Tibial nerve (tissue), 4 donors: ENCODE data around the gene ITGA1. TPM values are rescaled to one million over a fixed set of nuclear protein-coding genes. Genes with fewer than 3 reads are reported as not detected.

Experiments used
- DNase-seq, 2 donors: peaks; one replicate each; pipeline ENCODE4 v3.0.0-alpha.2; 2019; ENCODE audit warnings: low spot score in 2 of 2
- H3K27ac ChIP-seq, 4 donors: fragments of 200-600 bp; sonication (generic) in 3 of 4; one replicate each; pipeline ENCODE4 v1.5.1; 2017 to 2019; ENCODE audit warnings: mild to moderate bottlenecking in 1 of 4
- H3K27me3 ChIP-seq, 2 donors: fragments of 200-600 bp; sonication (generic) in 1 of 2; one replicate each; pipeline versions ENCODE4 v1.5.1 to v1.6.0; 2017 to 2019
- H3K36me3 ChIP-seq, 3 donors: fragments of 200-600 bp; sonication (generic); one replicate each; pipeline ENCODE4 v1.5.1; 2018 to 2019
- H3K4me1 ChIP-seq, 4 donors: fragments of 200-600 bp; sonication (generic) in 3 of 4; one replicate each; pipeline ENCODE4 v1.5.1; 2017 to 2019
- H3K4me3 ChIP-seq, 4 donors: fragments of 200-600 bp; sonication (generic) in 3 of 4; one replicate each; pipeline ENCODE4 v1.5.1; 2017 to 2019; ENCODE audit warnings: mild to moderate bottlenecking in 1 of 4, moderate library complexity in 1 of 4
- H3K9me3 ChIP-seq, 4 donors: fragments of 200-600 bp; sonication (generic) in 3 of 4; one replicate each; pipeline ENCODE4 v1.5.1; 2017 to 2019
- CTCF ChIP-seq, 5 experiments: fragments of 200-600 bp in 3 of 5; fragments of 450-650 bp in 2 of 5; sonication (generic) in 3 of 5; IDR thresholded peaks; one replicate each; pipeline ENCODE4 v1.5.1; 2016 to 2019; ENCODE audit warnings: antibody characterized with exemption in 5 of 5, mild to moderate bottlenecking in 3 of 5, moderate library complexity in 2 of 5
- EP300 ChIP-seq, 2 donors: sonication (generic); formaldehyde crosslinking; IDR thresholded peaks; one replicate each; pipeline ENCODE4 v1.6.1; 2017; ENCODE audit warnings: antibody characterized with exemption in 2 of 2, mild to moderate bottlenecking in 1 of 2
- POLR2A ChIP-seq, 2 donors: fragments of 450-650 bp; IDR thresholded peaks; one replicate each; pipeline ENCODE4 v1.6.1; 2017; ENCODE audit warnings: antibody characterized with exemption in 2 of 2, mild to moderate bottlenecking in 2 of 2, moderate library complexity in 2 of 2
- WGBS, 2 donors: methylation state at CpG; one replicate each; pipeline ENCODE4 v1.1.5; 2018; 5-methylcytosine and 5-hydroxymethylcytosine counted together
- total RNA-seq, 4 donors: library from RNA; depleted of rRNA; stranded (reverse); fragments of >200 nt; gene quantifications; one replicate each; pipeline ENCODE4 v1.1.0, GENCODE V29; 2016

Gene ITGA1
- total RNA-seq, 4 donors from 2014 or later = 26.8 to 62.5 (median 27.7) TPM

DNA sequence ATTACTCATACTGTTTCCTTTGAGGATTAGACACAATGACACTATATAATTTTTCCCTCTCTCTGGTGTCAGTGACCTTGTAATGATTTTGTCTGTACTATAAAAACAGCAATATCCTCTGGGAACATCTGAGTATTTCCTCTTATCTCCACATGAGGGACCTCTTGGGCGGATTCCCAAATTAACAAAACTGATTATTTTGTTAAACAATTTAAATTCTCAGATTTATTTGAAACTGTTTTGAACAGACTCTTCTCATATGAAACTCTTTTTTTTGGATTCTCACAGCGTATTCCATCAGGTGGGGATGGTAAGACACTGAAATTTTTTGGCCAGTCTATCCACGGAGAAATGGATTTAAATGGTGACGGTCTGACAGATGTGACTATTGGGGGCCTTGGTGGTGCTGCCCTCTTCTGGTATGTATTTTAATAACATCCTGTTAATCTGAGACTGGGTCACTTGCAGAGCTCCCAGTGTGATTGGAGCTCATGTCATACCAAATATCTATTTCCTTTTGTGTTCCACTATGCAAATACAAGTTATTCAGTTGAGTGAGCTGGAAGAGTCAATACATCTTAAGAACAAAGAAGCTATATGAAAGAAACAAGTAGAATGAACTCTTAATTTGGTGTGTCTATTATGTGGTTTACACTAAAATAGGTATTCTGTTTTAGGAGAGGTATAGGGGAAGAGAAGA lies 127.6 kb downstream of the ITGA1 start:
- 5 to 6% methylated on average over 4 of the region's 4 CpGs for WGBS, 2 donors
- peaks cover 0 to 5% (median 0%) of the 10 kb centered on the region in 3 donors for H3K36me3 ChIP-seq
- no peaks in the 10 kb centered on the region for H3K27me3 ChIP-seq
- peak in 1 of 2 donors; percentile 61 for DNase-seq
- H3K4me1 ChIP-seq = peaks cover 0 to 4% (median 2%) of the 10 kb centered on the region in 4 donors
- no peaks in the 10 kb centered on the region for H3K9me3 ChIP-seq
- TF ChIP-seq EP300 (IDR thresholded peaks at IDR 0.05) (peak in 1 of 2 donors; percentile 56), CTCF (IDR thresholded peaks at IDR 0.05) (peak; percentile 65 to 82 (median 69)), POLR2A (IDR thresholded peaks at IDR 0.05) (no peak)
- H3K4me3 ChIP-seq = peak overlapping the region in 2 of 4 donors; percentile 16 to 33
- peak overlapping the region in 1 of 4 donors; percentile 64 for H3K27ac ChIP-seq

- Histone ChIP-seq H3K36me3 (peaks cover 0 to 15% (median 0%) of the 10 kb centered on the region in 3 donors), H3K27me3 (no peaks in the 10 kb centered on the region), H3K27ac (no peak overlapping the region), H3K4me1 (no peaks in the 10 kb centered on the region), H3K9me3 (no peaks in the 10 kb centered on the region), H3K4me3 (no peak overlapping the region)
- no peak for DNase-seq
- 85 to 88% methylated on average over 2 of the region's 2 CpGs for whole genome bisulfite sequencing, 2 donors
- no peak for TF ChIP-seq EP300 (IDR thresholded peaks at IDR 0.05)
- no peak for TF ChIP-seq CTCF (IDR thresholded peaks at IDR 0.05)
- no peak for TF ChIP-seq POLR2A (IDR thresholded peaks at IDR 0.05)
Observed at GRCh38 chr5:52920929-52921328, 133.2 kb downstream of the ITGA1 start.

- TF ChIP-seq CTCF (IDR thresholded peaks at IDR 0.05) = no peak
- TF ChIP-seq POLR2A (IDR thresholded peaks at IDR 0.05) = no peak
- no peak for TF ChIP-seq EP300 (IDR thresholded peaks at IDR 0.05)
- Histone ChIP-seq H3K36me3 (peaks cover 0 to 20% (median 0%) of the 10 kb centered on the region in 3 donors), H3K4me3 (no peak overlapping the region), H3K27ac (no peak overlapping the region), H3K27me3 (no peaks in the 10 kb centered on the region), H3K4me1 (no peaks in the 10 kb centered on the region), H3K9me3 (no peaks in the 10 kb centered on the region)
- no peak for DNase-seq
- 48 to 60% methylated on average over 2 of the region's 2 CpGs for WGBS, 2 donors
Observed at GRCh38 chr5:52922384-52922783, 134.7 kb downstream of the ITGA1 start.

DNA sequence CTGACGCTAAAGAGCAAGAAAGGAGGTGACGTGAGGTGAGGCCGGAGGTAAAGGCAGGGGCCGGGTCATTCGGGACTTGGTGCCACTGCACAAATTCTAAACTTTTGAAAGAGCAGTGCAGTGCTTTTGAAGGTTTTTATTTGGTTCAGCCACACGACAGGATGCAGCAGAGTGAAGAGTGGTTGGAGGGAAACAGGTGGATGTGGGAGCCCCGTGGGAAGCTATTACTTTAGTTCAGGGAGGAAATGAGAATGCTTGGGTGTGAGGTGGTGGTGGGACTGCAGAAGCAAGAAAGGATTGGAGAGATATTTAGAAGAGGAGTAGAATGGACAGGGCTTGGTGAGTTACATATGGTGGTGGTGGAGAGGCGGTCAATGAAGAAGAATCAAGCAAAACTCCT lies 136.7 kb downstream of the ITGA1 start:
- Histone ChIP-seq H3K4me1 (no peaks in the 10 kb centered on the region), H3K27ac (no peak overlapping the region), H3K27me3 (no peaks in the 10 kb centered on the region), H3K4me3 (no peak overlapping the region), H3K36me3 (peaks cover 0 to 18% (median 0%) of the 10 kb centered on the region in 3 donors), H3K9me3 (no peaks in the 10 kb centered on the region)
- no peak for TF ChIP-seq POLR2A (IDR thresholded peaks at IDR 0.05)
- TF ChIP-seq CTCF (IDR thresholded peaks at IDR 0.05) = no peak
- TF ChIP-seq EP300 (IDR thresholded peaks at IDR 0.05) = no peak
- no peak for DNase-seq
- 84 to 86% methylated on average over 8 of the region's 8 CpGs for WGBS, 2 donors

DNA sequence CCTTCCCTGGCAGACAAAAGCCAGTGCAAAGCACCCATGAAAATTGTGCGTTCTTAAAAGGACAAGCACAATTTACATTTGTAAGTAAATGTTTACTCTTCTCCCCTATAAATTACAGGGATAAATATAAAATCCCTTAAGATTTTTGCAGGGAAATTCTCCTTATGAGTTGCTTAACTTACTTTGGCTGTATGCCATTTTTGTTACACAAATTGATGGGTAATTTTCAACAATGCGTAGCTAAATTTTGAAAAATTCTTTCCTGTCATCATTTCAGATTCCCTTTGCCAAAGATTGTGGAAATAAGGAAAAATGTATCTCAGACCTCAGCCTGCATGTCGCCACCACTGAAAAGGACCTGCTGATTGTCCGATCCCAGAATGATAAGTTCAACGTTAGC lies 137.3 kb downstream of the ITGA1 start:
- no peaks in the 10 kb centered on the region for H3K9me3 ChIP-seq
- H3K27ac ChIP-seq = no peak overlapping the region
- TF ChIP-seq EP300 (IDR thresholded peaks at IDR 0.05) (no peak), POLR2A (IDR thresholded peaks at IDR 0.05) (no peak), CTCF (IDR thresholded peaks at IDR 0.05) (no peak)
- peaks cover 0 to 18% (median 0%) of the 10 kb centered on the region in 3 donors for H3K36me3 ChIP-seq
- no peak for DNase-seq
- no peaks in the 10 kb centered on the region for H3K4me1 ChIP-seq
- 76 to 82% methylated on average over 5 of the region's 5 CpGs for WGBS, 2 donors
- H3K27me3 ChIP-seq = no peaks in the 10 kb centered on the region
- no peak overlapping the region for H3K4me3 ChIP-seq
